Measurements from ENCODE around the gene MEIOB. TPM values are rescaled to one million over a fixed set of nuclear protein-coding genes. Genes with fewer than 3 reads are reported as not detected.

The MEIOB gene
- total RNA-seq, 1 experiment from 2014 or later, result 1.4 TPM

GRCh38 chr16:1871974-1872635, at the start of gene MEIOB (continued):
- no peak for TF ChIP-seq ZNF512 (CRISPR knock-in tag; IDR thresholded peaks at IDR 0.05; ENCODE audit: borderline replicate concordance)
- TF ChIP-seq NFYB (CRISPR knock-in tag; conservative IDR thresholded peaks at IDR 0.05; ENCODE audit: low read depth), result peak; percentile 31; the same call in 1 of the 2 replicates
- TF ChIP-seq AR (CRISPR knock-in tag; IDR thresholded peaks at IDR 0.05), result no peak
- no peak for TF ChIP-seq ZNF396 (CRISPR knock-in tag; IDR thresholded peaks at IDR 0.05; ENCODE audit: borderline replicate concordance)
- TF ChIP-seq ZNF263 (CRISPR knock-in tag; IDR thresholded peaks at IDR 0.05; ENCODE audit: low read depth), result no peak
- no peak for TF ChIP-seq GTF2I (CRISPR knock-in tag; conservative IDR thresholded peaks at IDR 0.05)
- peak; percentile 47; the same call in 1 of the 2 replicates for TF ChIP-seq NFE2L1 (CRISPR knock-in tag; IDR thresholded peaks at IDR 0.05)
- TF ChIP-seq FOXJ3 (CRISPR knock-in tag; IDR thresholded peaks at IDR 0.05; ENCODE audit: borderline replicate concordance), result no peak
- TF ChIP-seq ATF2 (CRISPR knock-in tag; IDR thresholded peaks at IDR 0.05; ENCODE audit: borderline replicate concordance, low read depth), result no peak
- TF ChIP-seq KAT7 (CRISPR knock-in tag; IDR thresholded peaks at IDR 0.05; ENCODE audit: borderline replicate concordance), result no peak
- no peak for TF ChIP-seq SMAD4 (CRISPR knock-in tag; IDR thresholded peaks at IDR 0.05)
- TF ChIP-seq SMAD3 (CRISPR knock-in tag; IDR thresholded peaks at IDR 0.05; ENCODE audit: borderline replicate concordance), result 0 out of 2 replicates have a peak, but pooled peaks have one; percentile 58
- no peak for TF ChIP-seq STAT6 (CRISPR knock-in tag; conservative IDR thresholded peaks at IDR 0.05; ENCODE audit: low read depth)
- no peak for TF ChIP-seq PRDM15 (CRISPR knock-in tag; IDR thresholded peaks at IDR 0.05)
- peak; percentile 80 for TF ChIP-seq FOXP4 (CRISPR knock-in tag; IDR thresholded peaks at IDR 0.05)
- no peak for TF ChIP-seq E2F4 (CRISPR knock-in tag; IDR thresholded peaks at IDR 0.05; ENCODE audit: borderline replicate concordance, low read depth)
- no peak for TF ChIP-seq ZNF423 (CRISPR knock-in tag; IDR thresholded peaks at IDR 0.05)
- TF ChIP-seq PRRX2 (CRISPR knock-in tag; IDR thresholded peaks at IDR 0.05), result no peak
- peak; percentile 61; the same call in 1 of the 2 replicates for TF ChIP-seq ZNF232 (CRISPR knock-in tag; IDR thresholded peaks at IDR 0.05)
- no peak for TF ChIP-seq IRF2 (CRISPR knock-in tag; IDR thresholded peaks at IDR 0.05; ENCODE audit: borderline replicate concordance, low read depth)
- 0 out of 2 replicates have a peak, but pooled peaks have one; percentile 35 for TF ChIP-seq TEAD1 (CRISPR knock-in tag; IDR thresholded peaks at IDR 0.05)
- no peak for TF ChIP-seq RELA (CRISPR knock-in tag; IDR thresholded peaks at IDR 0.05; ENCODE audit: borderline replicate concordance)
